Measurements from ENCODE around the gene LMX1A.

LMX1A gene

DNA sequence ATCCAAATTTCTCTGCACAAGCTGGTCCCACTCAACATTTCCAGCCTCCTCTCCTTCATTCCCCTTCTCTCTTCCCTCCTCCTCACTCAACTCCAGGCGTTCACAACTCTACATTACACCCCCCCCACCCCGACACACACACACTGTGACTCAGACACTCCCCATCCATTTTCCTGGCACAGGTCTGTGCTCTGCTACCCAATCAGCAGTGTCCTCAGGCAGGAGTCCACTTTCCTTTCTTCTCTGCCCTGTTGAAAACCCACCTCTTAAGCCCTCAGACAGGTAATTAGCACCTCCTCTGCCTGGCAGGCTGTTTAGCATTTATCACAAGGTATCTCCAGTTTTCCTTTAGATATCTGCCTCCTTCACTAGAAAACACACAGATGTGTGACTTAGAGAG, 8.8 kb upstream of the LMX1A start:
- DNase-seq = no peak

GRCh38 chr1:165364568-165365133, 8.1 kb upstream of the LMX1A start:
- DNase-seq = no peak

- no peak for DNase-seq
Observed at GRCh38 chr1:165356876-165357275, 361 bp upstream of the LMX1A start.

DNA sequence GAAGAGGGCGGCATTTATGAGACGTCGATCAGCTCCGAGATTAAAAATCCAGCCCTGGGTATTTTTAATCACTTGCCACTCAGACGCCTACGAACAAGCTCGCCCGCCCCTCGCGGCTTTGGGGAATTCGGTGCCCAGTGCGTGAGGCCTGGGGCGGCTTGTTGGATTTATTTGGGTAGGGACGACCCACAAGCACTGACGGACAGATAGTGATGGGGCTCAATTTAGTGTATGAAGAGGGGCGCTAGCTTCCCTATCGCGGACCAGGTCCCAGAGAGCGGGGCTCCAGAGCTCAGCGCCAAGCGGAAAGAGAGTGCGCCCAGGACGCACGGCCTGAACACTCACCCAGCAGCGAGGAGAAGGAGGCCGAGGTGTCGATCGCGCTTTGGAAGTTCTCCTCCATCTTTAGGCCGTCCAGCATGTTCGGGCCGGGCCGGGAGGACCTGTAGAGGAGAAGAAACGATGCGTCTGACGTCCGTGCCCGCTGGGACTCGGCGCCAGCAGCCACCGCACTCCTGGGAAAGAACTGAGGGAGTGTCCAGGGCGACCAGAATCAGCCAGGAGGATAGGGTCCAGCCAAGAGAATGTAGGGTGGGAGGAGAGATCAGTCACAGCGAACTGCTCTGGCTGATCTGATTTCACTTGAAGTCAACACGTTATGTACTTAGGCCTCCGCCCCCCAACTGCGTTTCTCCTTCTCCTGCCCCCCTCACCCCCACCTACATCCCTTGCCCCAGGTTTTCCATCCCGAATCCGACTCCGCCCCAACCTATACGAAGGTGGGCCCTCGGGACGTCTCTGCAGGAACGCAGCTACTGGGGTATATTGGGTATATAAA, 1.2 kb downstream of the LMX1A start:
- no peak for DNase-seq

GRCh38 chr1:165354739-165355138, 1.8 kb downstream of the LMX1A start:
- DNase-seq = no peak

GRCh38 chr1:165353731-165354671, 2.5 kb downstream of the LMX1A start:
- DNase-seq = no peak

DNA sequence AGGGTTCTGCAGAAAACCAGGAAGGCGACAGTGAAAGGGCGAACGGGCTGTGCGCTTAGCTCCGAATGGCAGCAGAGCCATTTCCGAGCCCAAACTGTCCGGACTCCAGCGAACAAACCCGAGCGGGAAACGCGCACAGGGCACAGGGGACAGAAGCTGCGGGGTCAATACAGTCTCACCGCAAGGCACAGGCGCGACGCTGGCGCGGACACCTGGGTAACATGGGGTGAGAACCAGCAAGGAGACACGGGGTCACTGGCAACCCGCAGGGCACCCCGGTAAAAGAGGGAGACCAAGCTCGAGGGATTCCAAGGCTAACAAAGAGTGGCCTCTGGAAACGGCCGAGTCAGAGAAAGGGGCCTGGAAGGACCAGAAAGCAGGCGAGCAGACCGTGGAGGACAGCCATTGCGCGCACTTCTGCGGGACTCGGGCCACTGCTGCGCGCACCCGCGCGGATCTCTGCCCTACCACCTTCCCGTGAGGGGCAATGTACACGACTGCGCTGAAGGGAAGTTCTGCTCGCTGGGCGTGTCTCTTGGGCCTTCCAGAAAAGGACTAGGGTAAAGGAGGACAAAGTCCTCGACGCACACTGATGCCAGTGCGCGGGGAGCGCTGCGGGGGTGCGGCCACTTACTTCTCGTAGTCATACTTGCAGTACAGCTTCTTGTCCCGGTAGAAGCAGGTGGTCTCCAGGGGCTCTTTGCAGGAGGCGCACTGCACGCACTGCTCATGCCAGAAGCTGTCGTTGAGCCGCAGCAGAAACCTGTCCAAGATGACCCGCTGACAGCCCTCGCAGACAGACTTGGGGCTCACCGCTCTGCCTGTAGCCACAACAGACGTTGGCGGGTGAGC, 3.8 kb downstream of the LMX1A start:
- no peak for DNase-seq

GRCh38 chr1:165351863-165352441, 4.6 kb downstream of the LMX1A start:
- no peak for DNase-seq

DNA sequence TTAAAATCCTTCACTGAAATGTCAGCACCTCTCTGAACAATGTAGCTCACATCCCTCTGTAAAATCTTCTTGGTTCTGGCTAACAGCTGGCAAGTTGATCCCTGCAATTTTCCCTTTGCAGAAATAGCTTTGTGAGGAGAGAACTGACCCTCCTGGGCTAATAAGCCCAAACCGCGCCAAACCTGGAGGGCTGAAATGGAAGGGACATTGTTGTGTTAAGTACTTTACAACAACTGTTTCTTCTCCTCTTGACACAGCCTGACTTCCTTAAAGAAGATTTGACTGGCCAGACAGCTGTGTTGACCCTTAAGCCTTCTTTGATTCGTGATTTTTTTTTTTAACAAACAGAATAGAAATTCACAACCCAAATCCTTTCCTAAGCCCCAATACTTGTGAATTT, 5.7 kb downstream of the LMX1A start:
- DNase-seq = no peak

DNA sequence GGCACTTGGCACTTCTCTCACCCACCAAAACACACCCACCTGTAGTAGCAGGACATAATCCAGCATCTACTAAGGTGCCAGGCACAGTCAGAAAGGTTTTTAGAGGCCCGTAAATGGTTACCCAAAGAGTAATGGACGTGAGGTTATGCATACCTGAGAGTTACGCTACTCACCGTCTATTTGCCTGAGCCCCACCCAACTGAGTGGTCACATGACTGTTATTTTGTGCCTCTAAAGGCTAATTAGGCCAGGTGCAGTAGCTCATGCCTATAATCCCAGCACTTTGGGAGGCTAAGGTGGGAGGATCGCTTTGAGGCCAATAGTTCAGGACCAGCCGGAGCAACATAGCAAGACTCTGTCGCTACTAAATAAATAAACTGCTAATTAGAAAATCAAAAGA, 11.0 kb downstream of the LMX1A start:
- no peak for DNase-seq

DNA sequence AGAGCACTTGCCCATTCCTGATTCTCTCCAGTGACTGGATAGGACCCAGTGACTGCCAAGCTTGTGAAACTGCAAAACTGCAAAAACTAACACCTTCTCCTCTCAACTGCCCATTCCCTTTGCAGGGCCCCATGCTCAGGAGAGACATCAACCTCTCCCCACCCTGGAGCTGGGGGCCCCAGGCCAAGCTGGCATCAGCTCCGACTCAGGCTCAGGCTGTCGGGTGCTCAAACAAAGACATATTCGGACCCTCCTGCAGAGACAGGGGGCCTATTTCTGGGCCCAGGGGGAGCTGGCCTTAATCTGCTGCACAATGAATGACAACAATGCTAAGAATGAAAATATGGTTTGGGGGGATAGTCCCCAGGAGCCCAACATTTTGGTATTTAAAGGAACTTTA, 11.8 kb downstream of the LMX1A start:
- DNase-seq = no peak

DNA sequence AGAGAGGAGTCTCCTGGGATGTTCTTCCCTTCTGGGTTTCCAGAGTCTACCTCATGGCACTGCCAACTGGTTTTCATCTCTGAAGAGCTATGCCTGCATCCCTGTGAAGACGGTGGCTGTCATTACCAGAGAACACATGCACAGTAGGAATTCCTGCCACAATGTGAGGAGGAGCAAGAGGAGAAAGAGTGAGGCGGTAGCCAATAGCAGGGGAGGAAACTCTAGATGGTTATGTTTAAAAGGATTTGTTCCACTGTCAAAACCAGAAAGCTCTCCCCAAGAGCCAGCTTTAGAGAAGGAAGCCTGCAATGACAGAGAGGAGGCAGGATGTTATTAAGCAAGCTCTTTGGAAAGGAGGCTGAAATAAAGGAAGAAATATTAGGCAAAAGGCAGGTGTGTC, 12.3 kb downstream of the LMX1A start:
- DNase-seq = no peak

DNA sequence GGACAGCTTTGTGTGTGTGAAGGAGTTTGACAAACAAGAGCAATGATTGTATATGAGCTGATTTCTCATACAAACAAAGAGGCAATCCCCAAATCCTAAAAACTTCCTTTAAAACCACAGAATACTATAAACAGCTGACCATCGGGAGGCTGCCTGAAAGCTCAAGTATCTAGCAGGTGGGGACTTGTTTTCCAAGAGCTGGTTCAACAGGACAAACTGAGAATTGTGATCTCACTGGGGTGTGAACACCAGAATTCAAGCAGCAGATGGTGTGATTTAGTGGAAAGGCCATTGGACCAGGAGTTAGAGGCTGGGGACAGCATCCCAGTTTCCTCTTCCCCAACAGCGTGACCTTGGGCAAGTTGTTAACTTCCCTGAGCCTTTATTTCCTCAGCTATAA, 13.9 kb downstream of the LMX1A start:
- DNase-seq = no peak

DNA sequence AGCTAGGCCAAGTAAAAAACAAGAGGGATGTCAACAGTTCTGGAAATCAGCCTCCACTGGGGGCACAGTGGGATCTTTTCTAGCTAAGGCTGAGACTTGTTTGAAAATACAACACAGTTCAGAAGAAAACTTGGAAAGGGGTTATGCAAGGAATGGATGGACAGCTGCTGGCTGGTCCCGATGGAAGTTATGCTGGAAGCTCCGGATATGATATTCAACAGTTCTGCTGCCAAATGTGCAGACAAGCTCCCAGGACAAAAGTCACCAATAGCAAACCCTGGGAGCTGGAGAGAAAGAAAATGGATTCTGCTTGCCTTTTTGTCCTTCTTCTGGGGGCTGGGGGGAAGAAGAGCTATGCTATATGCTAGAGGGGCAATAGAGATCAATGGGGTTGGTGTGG, 14.3 kb downstream of the LMX1A start:
- DNase-seq = no peak

DNA sequence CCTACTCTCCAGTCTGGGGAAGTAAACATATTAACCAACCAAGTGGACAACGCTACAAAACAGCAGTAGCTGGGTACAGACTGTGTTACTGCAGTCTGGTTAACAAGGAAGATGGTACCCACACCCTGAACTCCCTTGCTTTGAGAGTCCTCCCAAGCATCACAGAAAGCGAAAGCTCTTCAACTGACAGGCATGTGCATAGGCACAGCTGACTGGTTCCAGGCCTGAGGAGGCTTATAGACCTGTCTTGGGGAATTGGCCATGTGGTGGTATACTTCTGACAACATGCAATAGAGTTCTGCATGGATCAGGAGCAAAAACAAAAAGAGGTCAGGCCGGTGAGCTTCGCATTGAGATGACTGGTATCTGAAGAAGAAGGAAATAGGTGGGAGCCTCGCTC, 17.4 kb downstream of the LMX1A start:
- no peak for DNase-seq

DNA sequence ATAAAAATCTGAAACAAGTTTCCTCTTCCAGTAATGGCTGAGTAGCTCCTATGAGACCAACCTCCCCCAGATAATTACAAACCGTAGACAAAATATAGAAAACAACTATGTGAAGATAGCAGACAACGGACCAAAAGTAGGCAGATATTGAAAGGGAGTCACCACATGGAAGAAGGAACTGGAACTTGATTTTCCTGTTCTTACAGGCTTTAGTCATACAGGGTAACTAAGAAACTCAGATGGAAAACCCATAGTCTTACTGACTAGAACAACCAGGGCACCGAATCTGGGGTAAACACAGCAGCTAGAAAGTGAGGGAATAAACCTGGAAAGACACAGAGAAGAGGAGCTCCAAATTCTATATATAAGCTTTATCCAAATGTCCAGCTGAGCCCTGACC, 26.0 kb downstream of the LMX1A start:
- no peak for DNase-seq

DNA sequence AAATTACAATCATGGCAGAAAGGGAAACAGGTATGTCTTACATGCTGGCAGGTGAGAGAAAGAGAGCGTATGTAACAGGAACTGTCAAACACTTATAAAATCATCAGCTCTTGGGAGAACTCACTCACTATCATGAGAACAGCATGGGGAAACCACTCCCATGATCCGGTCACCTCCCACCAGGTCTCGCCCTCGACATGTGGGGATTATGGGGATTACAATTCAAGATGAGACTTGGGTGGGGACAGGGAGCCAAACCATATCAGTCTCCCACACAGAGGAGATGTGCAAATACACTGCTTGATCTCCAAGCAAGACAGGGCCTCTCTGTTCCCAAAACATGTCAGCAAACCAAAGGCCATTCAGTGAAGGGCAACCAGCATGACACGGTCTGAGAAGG, 27.4 kb downstream of the LMX1A start:
- DNase-seq = no peak

GRCh38 chr1:165328136-165328535, 28.4 kb downstream of the LMX1A start:
- no peak for DNase-seq

DNA sequence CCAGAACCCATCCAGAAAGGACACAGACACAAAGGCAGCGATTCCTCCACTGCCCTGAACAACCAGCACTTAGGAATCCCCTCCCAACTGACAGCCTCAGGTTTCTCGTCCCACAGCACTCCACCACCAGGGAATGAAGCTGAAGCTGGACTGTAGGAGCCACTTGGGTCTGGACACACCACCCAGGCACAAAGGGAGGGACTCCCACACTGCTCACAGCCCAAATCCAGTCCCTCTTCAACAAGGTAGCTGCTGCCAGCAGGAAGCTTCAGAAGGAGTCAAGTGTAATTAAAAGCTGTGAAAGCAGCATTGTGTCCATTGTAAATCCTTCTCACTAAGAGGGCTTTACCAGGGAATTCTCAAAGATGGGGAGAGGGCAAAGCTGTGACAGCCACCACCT, 29.0 kb downstream of the LMX1A start:
- DNase-seq = no peak

DNA sequence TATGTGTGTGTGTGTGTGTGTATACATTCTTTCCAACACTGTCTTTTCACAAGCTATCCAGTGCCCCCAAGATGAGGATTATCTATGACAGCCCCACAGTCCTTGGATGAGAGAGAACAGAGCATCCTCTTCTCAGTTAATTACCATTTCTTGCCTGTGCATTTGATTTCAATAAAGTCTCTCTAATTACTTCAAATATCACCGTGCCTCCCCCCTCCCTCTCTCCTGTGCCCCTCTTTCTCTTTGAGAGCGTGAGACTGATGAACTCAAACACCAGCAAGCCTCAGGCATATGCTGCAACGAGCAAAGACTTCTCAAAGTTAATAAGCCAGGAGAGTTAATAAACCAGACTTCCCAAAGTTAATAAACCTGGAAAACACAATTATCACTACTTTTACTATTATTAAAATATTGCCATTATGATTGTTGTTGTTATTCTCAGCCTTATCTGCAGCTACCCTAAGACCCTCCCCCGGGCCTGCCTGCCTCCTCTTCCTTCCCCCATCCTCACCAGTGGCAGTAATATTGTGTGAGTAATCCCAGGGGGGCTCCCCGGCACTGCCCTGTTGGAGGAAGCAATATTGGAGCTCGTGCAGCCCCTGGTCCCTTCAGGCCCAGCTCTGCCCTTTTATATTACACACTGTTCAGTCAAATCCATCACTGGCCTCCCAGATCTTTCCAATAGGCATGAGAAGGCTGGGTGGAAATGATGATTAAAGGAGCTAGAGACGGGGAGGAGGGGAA, 30.9 kb downstream of the LMX1A start:
- DNase-seq = no peak

DNA sequence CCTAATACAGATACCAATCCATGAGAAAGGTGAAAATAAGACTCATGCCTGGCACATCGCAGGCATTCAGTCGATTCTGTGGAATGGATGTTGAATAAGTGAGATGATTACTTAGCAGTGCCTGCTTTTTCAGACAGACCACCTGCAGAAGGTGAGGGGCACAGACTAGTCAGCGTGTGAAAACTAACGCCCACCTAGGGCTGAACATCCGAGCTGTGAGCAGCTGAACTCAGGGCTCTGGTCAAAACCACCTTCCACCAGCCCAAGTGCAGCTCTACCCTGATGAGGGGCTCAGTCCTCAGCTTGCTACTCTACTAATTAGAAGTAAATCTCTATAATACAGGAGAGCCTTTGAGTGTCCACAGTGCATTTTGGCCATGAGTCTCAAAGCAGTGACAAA, 32.5 kb downstream of the LMX1A start:
- no peak for DNase-seq

GRCh38 chr1:165317612-165318011, 38.9 kb downstream of the LMX1A start:
- no peak for DNase-seq

Data from stimulated activated CD4-positive, alpha-beta T cell treated with anti-CD3 and anti-CD28 coated beads, Interleukin-4, amount 100 ng/mL, for 24 hours (primary cell).